GM19324 (cell line): Measurements from ENCODE around the gene IGSF9B.

ENCODE experiments used
- ATAC-seq: cut with Tn5 transposase; IDR thresholded peaks from one replicate; pipeline ENCODE4 v1.9.1; 2021; ENCODE audit warnings: mild to moderate bottlenecking, moderate library complexity; ENCODE audit not compliant: unreplicated experiment, low FRiP score

The IGSF9B gene

DNA sequence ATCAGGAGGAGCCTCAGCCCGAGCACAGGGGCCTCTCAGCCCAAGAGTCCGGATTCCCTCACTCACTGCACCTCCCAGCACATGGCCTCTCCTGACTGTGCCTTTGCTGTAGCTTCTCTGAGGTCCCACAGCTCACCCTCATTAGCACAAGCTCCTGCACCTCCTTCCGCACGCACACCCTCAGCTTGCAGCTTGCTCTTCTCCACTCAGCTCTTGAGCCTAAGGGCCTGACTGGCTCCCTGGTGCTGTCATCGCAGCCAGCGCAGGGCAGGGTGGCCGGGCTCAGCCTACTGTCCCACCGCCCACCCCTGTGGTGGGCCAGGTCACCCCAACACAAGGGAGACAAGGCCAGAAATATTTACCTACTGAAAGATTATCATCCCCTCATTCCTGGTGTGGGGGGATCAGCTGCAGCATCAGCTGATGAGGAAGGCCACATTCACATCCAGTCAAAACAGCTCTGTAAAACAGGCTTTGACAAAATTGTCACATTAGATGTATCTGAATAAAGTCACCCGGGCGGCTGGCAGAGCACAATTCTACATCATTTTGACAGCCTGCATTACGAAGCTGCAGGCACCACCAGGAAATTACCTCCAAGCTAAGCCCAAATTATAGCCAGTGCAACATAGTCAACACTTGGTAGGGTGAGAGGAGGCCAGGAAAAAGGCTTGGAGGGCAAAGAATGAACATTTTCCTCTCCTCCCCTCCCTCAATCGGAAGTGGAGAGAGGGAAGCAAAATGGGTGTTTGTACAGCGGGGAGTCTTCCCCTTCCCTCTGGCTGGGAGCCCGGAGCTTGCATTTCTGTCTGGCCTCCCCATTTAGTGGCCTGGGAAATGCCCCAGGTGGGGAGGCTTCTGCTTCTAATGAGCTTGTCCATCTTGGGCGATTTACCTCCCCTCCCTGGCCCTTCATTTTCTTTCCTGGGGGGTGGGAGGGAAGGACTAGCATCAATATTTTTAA lies 29.5 kb upstream of the IGSF9B start:
- ATAC-seq: no peak

GRCh38 chr11:133984828-133985227 lies 28.1 kb upstream of the IGSF9B start:
- no peak for ATAC-seq

DNA sequence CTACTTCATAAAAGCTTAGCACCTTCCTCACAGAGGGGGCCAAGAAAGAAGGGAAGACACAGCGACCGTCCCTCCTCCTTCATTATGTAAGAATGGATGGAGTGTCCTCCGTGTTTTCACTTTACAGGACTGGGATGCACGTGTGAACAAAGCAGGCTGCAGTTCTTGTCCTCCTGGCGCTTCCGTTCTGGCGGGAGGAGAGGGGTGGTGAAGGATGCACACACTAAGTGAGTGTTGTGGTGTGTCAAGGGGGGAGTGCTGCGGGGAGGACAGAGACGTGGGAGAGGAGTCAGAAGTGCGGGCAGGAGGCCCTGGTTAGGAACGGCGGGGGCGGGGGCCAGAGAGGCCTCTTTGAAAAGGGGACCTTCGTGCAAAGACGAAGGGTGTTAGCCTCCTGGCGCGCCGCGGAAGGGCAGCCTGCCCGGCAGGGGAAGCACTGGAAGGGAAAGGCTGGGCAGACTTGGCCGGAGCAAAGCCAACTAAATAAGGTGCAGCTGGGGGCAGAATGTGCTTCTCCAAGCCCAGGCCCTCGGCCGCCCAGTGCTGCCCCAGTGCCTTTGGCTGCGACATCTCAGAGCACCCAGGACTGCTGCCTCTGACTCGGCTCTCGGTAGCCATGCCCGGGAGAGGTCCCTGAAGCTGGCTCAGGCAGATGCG lies 27.0 kb upstream of the IGSF9B start:
- ATAC-seq: no peak

DNA sequence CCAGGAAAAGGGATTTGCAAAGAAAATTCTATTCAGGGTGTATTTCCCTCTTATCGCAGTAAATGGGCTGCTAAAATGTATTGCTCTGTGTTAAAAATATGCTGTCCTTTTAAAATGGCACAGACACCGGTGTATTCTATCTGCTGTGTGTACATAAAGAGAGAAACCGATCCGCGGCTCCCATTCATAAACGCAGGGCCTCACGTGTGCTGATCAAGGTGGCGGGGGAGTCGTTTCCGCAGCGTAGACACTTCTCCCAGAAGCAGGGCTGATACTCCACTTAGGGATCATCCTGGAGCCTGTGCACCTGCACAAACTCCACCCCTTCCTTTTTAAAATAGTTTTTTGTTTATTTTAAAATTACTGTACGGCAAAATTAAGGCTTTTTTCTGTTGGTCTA lies 26.1 kb upstream of the IGSF9B start:
- no peak for ATAC-seq

DNA sequence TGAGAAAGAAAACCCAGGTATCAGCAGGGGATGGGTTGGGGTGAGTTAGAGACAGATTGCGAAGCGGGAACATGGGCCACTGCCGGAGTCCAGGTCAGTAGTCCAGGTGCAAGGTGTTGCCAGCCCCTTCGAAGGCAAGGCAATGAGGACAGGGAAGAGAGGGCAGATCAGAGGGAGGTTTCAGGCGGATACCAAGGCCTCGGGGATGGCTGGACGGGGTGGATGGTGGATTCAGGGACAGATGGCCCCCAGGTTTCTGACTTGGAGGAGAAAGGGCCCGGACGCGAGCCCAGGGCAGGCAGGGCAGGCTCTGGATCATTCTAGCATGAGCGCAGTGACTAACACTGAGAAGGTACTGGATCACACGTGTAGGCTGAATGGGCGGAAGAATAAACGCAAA lies 25.4 kb upstream of the IGSF9B start:
- no peak for ATAC-seq

DNA sequence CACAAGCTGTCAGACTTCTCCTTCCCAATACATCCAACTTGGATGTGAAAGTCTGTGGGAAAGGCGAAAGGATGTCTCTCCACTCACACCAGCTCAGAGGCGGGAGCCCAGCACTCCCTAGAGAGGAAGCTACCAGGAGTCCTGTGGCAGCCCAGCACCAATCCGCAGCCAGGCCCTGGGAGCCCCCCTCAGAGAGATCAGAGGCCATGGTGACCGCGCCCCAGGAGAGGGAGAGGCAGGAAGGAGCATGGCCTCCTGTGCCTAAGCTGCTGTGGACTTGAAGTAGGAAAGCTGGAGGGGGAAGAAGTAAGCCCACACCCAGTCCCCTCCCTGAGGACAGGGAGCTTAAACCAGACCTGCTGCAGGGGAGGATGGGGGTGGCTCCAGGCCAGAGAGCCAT lies 24.4 kb upstream of the IGSF9B start:
- ATAC-seq: no peak

DNA sequence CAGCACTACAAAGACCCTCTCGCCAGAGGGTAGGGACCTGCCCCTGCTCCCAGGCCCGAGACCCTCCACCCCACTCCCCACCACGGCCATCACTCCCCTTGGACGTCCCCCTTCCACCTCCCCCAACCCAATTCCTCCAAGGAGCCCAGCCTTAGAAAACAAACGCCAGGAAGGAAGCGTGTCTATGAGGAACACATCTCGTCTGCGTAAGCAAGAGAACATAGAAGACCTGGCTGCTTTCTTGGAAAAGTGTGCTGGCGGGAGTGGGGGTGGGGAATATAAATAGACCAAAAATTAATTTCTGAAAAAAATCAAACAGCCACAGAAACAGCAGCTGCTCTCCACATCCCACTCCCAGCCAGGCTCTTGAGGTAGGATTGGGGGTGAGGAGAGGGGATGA lies 23.9 kb upstream of the IGSF9B start:
- ATAC-seq: no peak

- ATAC-seq: no peak
Observed at GRCh38 chr11:133978794-133979193, 22.0 kb upstream of the IGSF9B start.

DNA sequence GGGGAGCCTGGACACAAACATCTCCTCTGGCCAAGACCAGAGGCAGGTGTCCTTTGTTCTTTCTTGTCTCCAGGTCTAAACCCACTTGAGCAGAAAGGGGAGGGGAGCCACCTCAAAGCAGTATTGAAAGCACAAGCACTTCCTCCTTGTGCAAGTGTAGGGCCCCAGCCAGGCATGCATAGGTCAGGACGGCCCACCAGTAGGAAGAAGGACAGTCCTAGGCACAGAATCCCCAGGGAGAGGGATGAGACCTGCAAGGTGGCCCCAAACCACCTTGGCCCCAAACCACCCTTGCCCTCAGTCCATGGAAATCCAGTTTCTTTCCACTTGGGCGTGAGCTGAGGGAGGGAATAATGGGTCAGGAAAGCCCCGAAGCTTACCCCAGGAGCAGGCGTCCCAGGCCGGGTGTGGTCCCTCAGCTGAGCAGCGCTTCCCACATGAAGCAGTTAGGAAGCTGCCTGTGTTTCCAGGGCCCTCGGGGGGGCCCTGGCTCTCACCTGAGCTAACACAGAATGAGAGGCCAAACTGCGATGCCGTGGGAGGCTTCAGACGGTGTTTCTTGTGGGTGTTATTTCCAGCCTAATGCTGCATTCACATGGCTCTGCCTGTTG lies 20.4 kb upstream of the IGSF9B start:
- ATAC-seq: peak; percentile 61

DNA sequence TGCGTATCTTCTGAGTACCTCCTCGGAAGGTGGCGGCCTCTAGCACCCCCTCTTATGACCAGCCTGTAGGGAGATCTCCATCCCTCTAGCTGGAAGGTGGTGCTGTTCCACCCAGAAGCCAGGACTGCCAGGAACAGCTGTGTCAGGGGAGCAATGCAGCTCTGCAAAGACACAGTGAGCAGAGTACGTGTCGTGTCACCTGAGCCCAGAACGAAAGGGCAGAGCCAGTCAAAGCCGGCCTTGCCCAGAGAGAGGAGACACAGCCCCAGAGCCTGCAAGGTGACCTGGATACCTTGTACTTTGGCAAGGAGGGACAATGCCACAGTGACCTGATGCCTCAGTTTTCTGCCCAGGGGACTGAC lies 18.7 kb upstream of the IGSF9B start:
- no peak for ATAC-seq

DNA sequence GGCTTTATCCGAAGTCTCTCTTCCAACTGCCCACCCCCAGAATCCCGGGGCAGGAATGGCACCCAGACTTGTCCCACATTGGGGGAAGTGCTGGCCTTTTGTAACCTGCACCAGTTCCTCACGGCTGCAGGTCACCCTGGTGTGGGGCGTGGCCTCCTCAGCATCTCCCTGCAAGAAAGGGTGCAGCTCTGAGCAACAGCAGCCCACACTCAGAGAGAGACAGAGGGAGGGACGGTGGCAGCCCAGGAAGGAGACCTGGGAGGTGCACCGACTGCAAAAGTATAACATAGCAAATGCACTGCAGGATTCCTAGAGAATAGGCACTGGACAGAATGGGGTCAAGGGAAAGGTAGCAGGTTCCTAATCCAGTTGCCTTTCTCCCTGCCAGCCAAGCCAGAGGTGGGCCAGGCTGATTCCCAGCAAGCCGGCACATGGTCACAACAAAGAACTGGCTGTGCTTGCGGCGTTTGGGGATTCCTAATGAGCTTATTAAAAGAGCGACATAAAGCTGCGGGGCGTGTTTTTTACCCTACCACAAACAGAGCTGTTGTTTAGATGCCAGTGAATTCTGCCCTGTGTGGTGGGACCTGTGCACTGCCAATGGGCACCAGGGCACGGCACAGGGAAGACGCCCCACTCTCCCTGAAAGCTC lies 18.2 kb upstream of the IGSF9B start:
- no peak for ATAC-seq

DNA sequence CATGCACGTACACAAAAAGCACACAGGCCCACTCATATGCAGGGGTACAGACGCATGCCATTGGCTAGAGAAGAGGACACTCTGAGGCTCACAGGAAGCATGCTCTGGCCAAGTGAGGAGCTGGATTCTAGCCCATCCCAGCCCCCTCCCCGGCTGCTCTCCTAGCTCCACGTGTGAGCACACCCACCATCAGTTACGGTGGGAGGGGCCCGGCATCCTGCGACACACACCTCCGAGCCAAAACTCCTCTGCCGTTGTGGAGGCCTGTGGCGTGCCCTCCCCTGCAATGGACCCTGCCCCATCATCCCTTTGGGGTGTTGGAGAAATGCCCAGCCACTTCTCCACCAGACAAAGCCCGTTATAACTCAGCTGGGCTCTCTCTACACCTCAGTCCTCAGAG lies 15.1 kb upstream of the IGSF9B start:
- ATAC-seq: no peak

DNA sequence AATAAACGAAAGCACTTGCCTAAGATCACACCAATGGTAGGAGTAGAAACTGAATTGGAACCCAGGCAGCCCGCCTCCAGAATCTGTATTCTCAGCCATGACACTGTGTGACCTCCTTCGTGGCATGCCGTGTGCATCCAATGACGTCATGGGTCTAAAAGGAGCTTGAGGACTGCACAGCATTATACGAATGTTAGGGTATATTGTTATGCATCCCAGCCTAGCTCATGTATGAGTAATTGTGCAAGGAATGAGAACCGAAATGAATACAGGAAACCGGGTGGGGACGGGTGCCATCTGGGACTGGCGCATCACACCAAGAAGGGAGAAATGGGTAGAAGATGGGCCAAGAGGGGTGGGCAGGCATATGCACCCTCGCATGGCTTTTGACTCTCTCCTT lies 12.3 kb upstream of the IGSF9B start:
- no peak for ATAC-seq

DNA sequence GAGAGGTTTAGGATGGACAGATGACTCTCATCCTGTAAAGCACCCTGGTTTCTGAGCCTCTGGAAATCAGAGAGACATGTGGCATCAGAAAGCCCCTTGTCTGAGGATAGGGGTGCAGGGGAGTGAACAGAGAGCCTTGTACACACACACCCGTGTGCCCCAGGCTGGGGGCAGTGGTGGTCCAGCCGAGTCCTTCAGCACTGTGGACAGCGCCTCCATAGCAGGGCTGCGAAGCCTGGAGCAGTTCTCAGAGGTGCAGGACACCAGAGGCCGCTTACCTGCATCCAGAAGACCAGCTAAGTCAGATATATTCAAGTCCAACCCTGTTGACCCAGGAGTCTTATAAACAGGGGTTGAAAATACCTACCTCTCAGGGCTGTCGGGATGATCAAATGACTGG lies 11.5 kb upstream of the IGSF9B start:
- ATAC-seq: no peak

- no peak for ATAC-seq
Observed at GRCh38 chr11:133967599-133968238, 11.0 kb upstream of the IGSF9B start.

GRCh38 chr11:133966921-133967598 lies 10.3 kb upstream of the IGSF9B start:
- no peak for ATAC-seq

DNA sequence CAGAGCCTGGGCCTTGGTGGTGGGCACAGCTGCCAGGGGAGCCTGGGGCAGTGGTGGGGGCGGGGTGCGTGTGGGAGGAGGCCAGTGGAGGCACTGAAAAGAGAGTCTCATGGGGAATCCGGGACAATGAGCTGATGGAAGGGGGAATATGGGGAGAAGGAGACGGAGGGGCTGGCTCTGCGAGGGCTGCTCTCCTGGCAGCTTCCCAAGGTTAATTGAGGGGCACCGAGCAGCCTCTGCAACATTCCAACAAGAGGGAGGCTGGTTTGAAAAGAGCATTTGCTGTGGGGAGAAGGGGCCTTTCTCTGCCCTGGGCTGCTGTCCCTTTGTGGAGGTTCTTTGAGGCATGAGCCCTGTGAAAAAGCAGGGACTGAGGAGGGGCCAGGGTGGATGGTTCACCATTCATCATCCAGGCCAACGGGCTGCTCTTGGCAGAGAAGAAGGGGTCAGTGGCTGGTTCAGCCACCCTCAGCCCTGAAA lies 9.4 kb upstream of the IGSF9B start:
- no peak for ATAC-seq

DNA sequence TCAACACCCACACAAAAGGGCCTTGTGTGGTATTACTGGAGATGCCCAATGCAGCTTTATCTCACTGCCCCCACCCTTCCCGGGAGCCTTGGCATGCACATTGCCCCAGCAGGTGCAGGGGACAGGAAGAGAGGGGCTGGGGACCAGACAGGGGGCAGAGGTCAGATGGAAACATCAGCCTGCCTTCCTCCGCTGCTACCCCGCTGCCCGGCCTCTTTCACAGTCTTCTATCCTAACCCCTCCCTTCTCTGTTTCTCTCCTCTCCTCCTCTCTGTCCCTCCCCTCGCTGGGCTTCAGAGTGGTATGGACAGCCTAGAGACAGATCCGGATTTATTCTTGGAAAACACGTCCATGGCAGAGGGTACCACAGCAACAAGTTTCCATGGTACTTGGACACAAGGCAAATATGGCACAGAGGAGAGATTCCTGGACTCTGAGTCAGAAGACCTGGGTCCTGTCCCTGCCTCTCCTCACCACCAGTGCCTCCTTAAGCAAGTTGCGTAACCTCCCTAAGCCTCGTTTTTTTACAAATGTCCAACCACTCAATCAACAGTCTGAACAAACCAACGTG lies 8.3 kb upstream of the IGSF9B start:
- no peak for ATAC-seq

GRCh38 chr11:133964356-133964755 lies 7.6 kb upstream of the IGSF9B start:
- no peak for ATAC-seq

GRCh38 chr11:133961890-133962289 lies 5.1 kb upstream of the IGSF9B start:
- ATAC-seq: no peak
